IMR-90 (cell line): Measurements from ENCODE around the gene PPL. TPM values are rescaled to one million over a fixed set of nuclear protein-coding genes. Genes with fewer than 3 reads are reported as not detected.

Experiments used
- ATAC-seq: fragments of 200-7000 bp; cut with Tn5 transposase; 2 replicates; pipeline ENCODE4 v1.9.1; 2020; ENCODE audit warnings: low read depth, mild to moderate bottlenecking, moderate library complexity
- BruUV-seq: library from RNA; stranded (reverse); fragments of 400-500 nt; replicated peaks from 2 replicates; lab custom pipeline; 2021; lab: Mats Ljungman, UMichigan
- CTCF ChIA-PET: fragments of 300-600 bp; formaldehyde crosslinking; extraction: SDS; loops from one replicate; lab custom pipeline; 2021; ENCODE audit warnings: antibody characterized with exemption; lab: Yijun Ruan, JAX
- POLR2A ChIA-PET: fragments of 300-600 bp; sonication (Branson Sonifier 250); formaldehyde crosslinking; loops from one replicate; lab custom pipeline; 2022; ENCODE audit warnings: antibody characterized with exemption; ENCODE audit not compliant: unreplicated experiment; lab: Charles Lee
- DNase-seq: peaks from one replicate; pipeline ENCODE4 v3.0.0; 2013
- H2AFZ ChIP-seq: replicated peaks from 2 replicates; pipeline ENCODE3; 2013; ENCODE audit warnings: low read length, mild to moderate bottlenecking; ENCODE audit not compliant: poor library complexity
- H2AK5ac ChIP-seq: 2 replicates; pipeline ENCODE4 v1.6.1; 2013; ENCODE audit warnings: low read depth, low read length, inconsistent platforms
- H2AK9ac ChIP-seq: replicated peaks from 2 replicates; pipeline ENCODE3; 2013; ENCODE audit warnings: mild to moderate bottlenecking, low read depth, low read length, moderate library complexity; ENCODE audit not compliant: poor library complexity
- H2BK120ac ChIP-seq: 2 replicates; pipeline ENCODE4 v1.6.1; 2013; ENCODE audit warnings: low read depth, low read length, inconsistent platforms
- H2BK15ac ChIP-seq: 3 replicates; pipeline ENCODE4 v1.6.1; 2013; ENCODE audit warnings: low read depth, low read length, inconsistent platforms
- H2BK20ac ChIP-seq: 2 replicates; pipeline ENCODE4 v1.6.1; 2013; ENCODE audit warnings: low read depth, mild to moderate bottlenecking, inconsistent platforms, low read length, moderate library complexity
- H2BK5ac ChIP-seq: 2 replicates; pipeline ENCODE4 v1.6.1; 2013; ENCODE audit warnings: mild to moderate bottlenecking, low read depth, low read length, inconsistent platforms; ENCODE audit not compliant: poor library complexity, severe bottlenecking
- H3K14ac ChIP-seq: replicated peaks from 2 replicates; pipeline ENCODE4 v1.6.1; 2013; ENCODE audit warnings: low read depth, low read length, inconsistent platforms
- H3K18ac ChIP-seq: 2 replicates; pipeline ENCODE4 v1.6.1; 2013; ENCODE audit warnings: low read depth, low read length, control low read depth
- H3K23ac ChIP-seq: 2 replicates; pipeline ENCODE4 v1.6.1; 2013; ENCODE audit warnings: low read depth, low read length, inconsistent platforms
- H3K27ac ChIP-seq: 2 replicates; pipeline ENCODE4 v1.5.1; 2013; ENCODE audit warnings: mild to moderate bottlenecking, control low read depth, low read length; ENCODE audit not compliant: insufficient read depth
- H3K27me3 ChIP-seq: 2 replicates; pipeline ENCODE4 v1.6.1; 2013; ENCODE audit warnings: low read length; ENCODE audit not compliant: control insufficient read depth, insufficient read depth
- H3K36me3 ChIP-seq: 2 replicates; pipeline ENCODE4 v1.6.1; 2013; ENCODE audit warnings: low read length, mixed read lengths; ENCODE audit not compliant: control insufficient read depth, insufficient read depth
- H3K4ac ChIP-seq: 2 replicates; pipeline ENCODE4 v1.6.1; 2013; ENCODE audit warnings: low read depth, low read length, inconsistent platforms
- H3K4me1 ChIP-seq: 2 replicates; pipeline ENCODE4 v1.6.1; 2013; ENCODE audit warnings: low read length, mixed read lengths; ENCODE audit not compliant: control insufficient read depth, insufficient read depth
- H3K4me2 ChIP-seq: 2 replicates; pipeline ENCODE4 v1.6.1; 2013; ENCODE audit warnings: low read depth, mild to moderate bottlenecking, control low read depth, low read length, moderate library complexity
- H3K4me3 ChIP-seq: 2 replicates; pipeline ENCODE4 v1.5.1; 2013; ENCODE audit warnings: low read depth, mild to moderate bottlenecking, control low read depth, low read length, moderate library complexity; ENCODE audit not compliant: insufficient read depth
- H3K56ac ChIP-seq: 2 replicates; pipeline ENCODE4 v1.6.1; 2013; ENCODE audit warnings: low read length, inconsistent platforms; ENCODE audit not compliant: insufficient read depth; ENCODE audit errors: extremely low read depth
- H3K79me1 ChIP-seq, 2 experiments: 2 replicates each; pipeline ENCODE4 v1.6.1; 2013; ENCODE audit warnings: low read length in 2 of 2, inconsistent platforms in 1 of 2, low read depth in 1 of 2
- H3K9ac ChIP-seq: 2 replicates; pipeline ENCODE4 v1.6.1; 2013; ENCODE audit warnings: low read depth, low read length, control low read depth
- H3K9me1 ChIP-seq: 2 replicates; pipeline ENCODE4 v1.6.1; 2013; ENCODE audit warnings: low read length, inconsistent platforms; ENCODE audit not compliant: insufficient read depth
- H3K9me3 ChIP-seq: 2 replicates; pipeline ENCODE4 v1.6.1; 2013; ENCODE audit warnings: low read length; ENCODE audit not compliant: control insufficient read depth, insufficient read depth
- H4K20me1 ChIP-seq: 2 replicates; pipeline ENCODE4 v1.6.1; 2013; ENCODE audit warnings: low read length, inconsistent platforms; ENCODE audit not compliant: insufficient read depth
- H4K5ac ChIP-seq: 2 replicates; pipeline ENCODE4 v1.6.1; 2013; ENCODE audit warnings: mild to moderate bottlenecking, low read depth, low read length, control low read depth
- H4K8ac ChIP-seq, 2 experiments: 2 replicates each; pipeline ENCODE4 v1.6.1; 2013; ENCODE audit warnings: low read depth in 2 of 2, low read length in 2 of 2, control low read depth in 1 of 2, inconsistent platforms in 1 of 2
- H4K91ac ChIP-seq: 2 replicates; pipeline ENCODE4 v1.6.1; 2013; ENCODE audit warnings: low read depth, low read length, inconsistent platforms; ENCODE audit not compliant: insufficient read depth
- BHLHE40 ChIP-seq: fragments of 150-350 bp; IDR thresholded peaks from 2 replicates; pipeline ENCODE4 v1.6.1; 2016; ENCODE audit warnings: mild to moderate bottlenecking, low read depth, low read length
- CEBPB ChIP-seq: IDR thresholded peaks from 2 replicates; pipeline ENCODE4 v1.6.1; 2012; ENCODE audit warnings: low read depth, low read length, improper control_type of control experiment
- CHD1 ChIP-seq: IDR thresholded peaks from 2 replicates; pipeline ENCODE4 v1.6.1; 2012; ENCODE audit warnings: low read depth, low read length, improper control_type of control experiment
- FOS ChIP-seq: fragments of 150-350 bp; IDR thresholded peaks from 2 replicates; pipeline ENCODE4 v1.6.1; 2016; ENCODE audit warnings: low read depth, low read length
- MAFK ChIP-seq: IDR thresholded peaks from 2 replicates; pipeline ENCODE4 v1.6.1; 2012; ENCODE audit warnings: low read depth, low read length, improper control_type of control experiment
- MAZ ChIP-seq: IDR thresholded peaks from 2 replicates; pipeline ENCODE4 v1.6.1; 2012; ENCODE audit warnings: low read depth, mild to moderate bottlenecking, low read length, improper control_type of control experiment, moderate library complexity, borderline replicate concordance
- MXI1 ChIP-seq: IDR thresholded peaks from 2 replicates; pipeline ENCODE4 v1.6.1; 2012; ENCODE audit warnings: low read depth, mild to moderate bottlenecking, low read length, moderate library complexity, borderline replicate concordance
- NFE2L2 ChIP-seq: fragments of 150-350 bp; IDR thresholded peaks from 2 replicates; pipeline ENCODE4 v1.6.1; 2016; ENCODE audit warnings: low read depth, mild to moderate bottlenecking, low read length
- POLR2A ChIP-seq: IDR thresholded peaks from 2 replicates; pipeline ENCODE4 v1.6.1; 2012; ENCODE audit warnings: mild to moderate bottlenecking, low read depth, low read length
- RAD21 ChIP-seq: IDR thresholded peaks from 2 replicates; pipeline ENCODE4 v1.6.1; 2012; ENCODE audit warnings: low read length, improper control_type of control experiment
- RCOR1 ChIP-seq: IDR thresholded peaks from 2 replicates; pipeline ENCODE4 v1.6.1; 2012; ENCODE audit warnings: mild to moderate bottlenecking, low read length, improper control_type of control experiment; ENCODE audit not compliant: insufficient replicate concordance
- RFX5 ChIP-seq: IDR thresholded peaks from 2 replicates; pipeline ENCODE4 v1.8.0; 2012; ENCODE audit warnings: low read depth, mild to moderate bottlenecking, low read length, moderate library complexity
- SMC3 ChIP-seq: fragments of 150-350 bp; IDR thresholded peaks from 2 replicates; pipeline ENCODE4 v1.6.1; 2016; ENCODE audit warnings: low read depth, mild to moderate bottlenecking, antibody characterized with exemption, low read length, moderate library complexity
- WGBS, 2 experiments: methylation state at CpG; one replicate each; pipeline versions ENCODE4 v1.1.5 to v1.1.7; 2013; ENCODE audit warnings: missing lambda C conversion rate in 2 of 2; ENCODE audit not compliant: insufficient read length in 1 of 2; ENCODE audit errors: extremely low coverage in 2 of 2; 5-methylcytosine and 5-hydroxymethylcytosine counted together
- dilution Hi-C: fragments of 300-500 bp; cut with HindIII; formaldehyde crosslinking; loops from one replicate; pipeline ENCODE4 v1.14.3; 2018; ENCODE audit warnings: low sequenced_read_pairs; ENCODE audit not compliant: unreplicated experiment
- in situ Hi-C: fragments of 300-500 bp; cut with MboI; formaldehyde crosslinking; loops from 3 replicates; pipeline ENCODE4 v1.14.3; 2019; ENCODE audit warnings: low sequenced_read_pairs, inconsistent platforms, mixed read lengths
- intact Hi-C: fragments of 100-400 bp; cut with micrococcal nuclease; formaldehyde crosslinking; loops from 2 replicates; pipeline ENCODE4 v1.10.0; 2022
- polyA plus RNA-seq, 3 experiments: library from polyadenylated mRNA; depleted of rRNA; stranded (reverse); fragments of >200 nt; gene quantifications; 2 replicates each; pipeline ENCODE4 v1.2.3, GENCODE V29; 2012; ENCODE audit warnings: low replicate concordance in 1 of 3
- total RNA-seq: library from RNA; depleted of rRNA; stranded (reverse); fragments of >200 nt; gene quantifications from 2 replicates; pipeline ENCODE4 v1.2.3, GENCODE V29; 2012
- TF ChIP-seq, protein P1 (sequence below): conservative IDR thresholded peaks from 2 replicates; pipeline ENCODE4 v1.5.1; 2012; ENCODE audit warnings: mild to moderate bottlenecking, low read depth, low read length, improper control_type of control experiment
- TF ChIP-seq, protein P2 (sequence below): fragments of 150-350 bp; IDR thresholded peaks from 2 replicates; pipeline ENCODE4 v1.6.1; 2017; ENCODE audit warnings: mild to moderate bottlenecking, antibody characterized with exemption, low read length, low read depth
- TF ChIP-seq, protein P3 (sequence below): fragments of 150-350 bp; IDR thresholded peaks from 2 replicates; pipeline ENCODE4 v1.6.1; 2016; ENCODE audit warnings: low read depth, mild to moderate bottlenecking, low read length, moderate library complexity, borderline replicate concordance

PPL gene
- total and polyA plus RNA-seq, 2 of the 4 experiments (the other 2 are of a cell fraction), result 0.34 to 0.36 TPM

DNA sequence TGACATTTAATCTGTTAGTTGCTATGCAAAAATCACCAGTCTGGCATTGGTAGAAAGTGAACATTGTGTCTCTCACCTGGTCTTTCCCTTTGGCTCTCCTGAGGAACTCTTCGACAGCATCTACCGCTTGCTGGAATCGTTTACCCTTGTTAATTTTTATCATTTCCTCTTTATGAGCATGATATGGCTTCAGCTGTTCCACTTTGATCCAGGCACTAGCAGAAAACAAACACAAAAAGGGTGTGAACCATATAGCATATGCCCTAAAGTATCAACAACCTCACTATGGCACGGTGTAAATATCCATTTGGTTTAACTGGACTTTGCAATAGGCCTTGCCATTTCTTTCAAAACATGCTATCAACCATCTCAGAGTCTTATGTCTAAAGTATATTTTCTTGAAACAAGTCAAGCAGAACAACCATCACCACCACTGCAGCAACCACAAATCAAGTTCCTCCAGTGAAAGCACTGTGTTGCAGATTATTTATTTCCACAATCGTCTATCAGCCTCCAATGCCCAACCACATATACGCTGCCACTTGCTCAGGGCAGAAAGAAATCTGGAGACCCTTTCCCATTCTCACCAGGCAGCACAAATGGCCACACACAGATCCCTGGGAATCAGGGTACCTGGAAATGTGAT is 104.1 kb downstream of the PPL start:
- H4K8ac ChIP-seq, result no peak overlapping the region
- H3K36me3 ChIP-seq, result peaks cover 64% of the 10 kb centered on the region
- no peaks in the 10 kb centered on the region for H3K4me1 ChIP-seq
- H3K23ac ChIP-seq, result no peak overlapping the region; the same call in 1 of the 2 replicates
- no peak overlapping the region for H3K4me2 ChIP-seq
- no peak overlapping the region for H3K18ac ChIP-seq
- no peak overlapping the region for H3K4ac ChIP-seq
- H3K27me3 ChIP-seq, result no peaks in the 10 kb centered on the region
- ChIA-PET CTCF (no interaction called here), POLR2A (no interaction called here)
- no peak overlapping the region for H2BK5ac ChIP-seq
- no peak overlapping the region for H2BK20ac ChIP-seq
- no peak overlapping the region for H2AK5ac ChIP-seq
- H3K14ac ChIP-seq, result no peak overlapping the region
- H3K9ac ChIP-seq, result no peak overlapping the region
- H2AK9ac ChIP-seq, result no peak overlapping the region
- no peak overlapping the region for H3K27ac ChIP-seq
- no peak overlapping the region for H2AFZ ChIP-seq
- ATAC-seq (no peak), DNase-seq (no peak)
- intact Hi-C loops, result no loop called here
- TF ChIP-seq MXI1 (no peak), RFX5 (no peak), BHLHE40 (no peak), NFE2L2 (no peak), RAD21 (no peak), SMC3 (no peak), CEBPB (no peak), RCOR1 (no peak), POLR2A (no peak), MAFK (no peak), MAZ (no peak), CHD1 (no peak), FOS (no peak)
- TF ChIP-seq, protein P1, sequence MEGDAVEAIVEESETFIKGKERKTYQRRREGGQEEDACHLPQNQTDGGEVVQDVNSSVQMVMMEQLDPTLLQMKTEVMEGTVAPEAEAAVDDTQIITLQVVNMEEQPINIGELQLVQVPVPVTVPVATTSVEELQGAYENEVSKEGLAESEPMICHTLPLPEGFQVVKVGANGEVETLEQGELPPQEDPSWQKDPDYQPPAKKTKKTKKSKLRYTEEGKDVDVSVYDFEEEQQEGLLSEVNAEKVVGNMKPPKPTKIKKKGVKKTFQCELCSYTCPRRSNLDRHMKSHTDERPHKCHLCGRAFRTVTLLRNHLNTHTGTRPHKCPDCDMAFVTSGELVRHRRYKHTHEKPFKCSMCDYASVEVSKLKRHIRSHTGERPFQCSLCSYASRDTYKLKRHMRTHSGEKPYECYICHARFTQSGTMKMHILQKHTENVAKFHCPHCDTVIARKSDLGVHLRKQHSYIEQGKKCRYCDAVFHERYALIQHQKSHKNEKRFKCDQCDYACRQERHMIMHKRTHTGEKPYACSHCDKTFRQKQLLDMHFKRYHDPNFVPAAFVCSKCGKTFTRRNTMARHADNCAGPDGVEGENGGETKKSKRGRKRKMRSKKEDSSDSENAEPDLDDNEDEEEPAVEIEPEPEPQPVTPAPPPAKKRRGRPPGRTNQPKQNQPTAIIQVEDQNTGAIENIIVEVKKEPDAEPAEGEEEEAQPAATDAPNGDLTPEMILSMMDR, result no peak
- TF ChIP-seq, protein P2, sequence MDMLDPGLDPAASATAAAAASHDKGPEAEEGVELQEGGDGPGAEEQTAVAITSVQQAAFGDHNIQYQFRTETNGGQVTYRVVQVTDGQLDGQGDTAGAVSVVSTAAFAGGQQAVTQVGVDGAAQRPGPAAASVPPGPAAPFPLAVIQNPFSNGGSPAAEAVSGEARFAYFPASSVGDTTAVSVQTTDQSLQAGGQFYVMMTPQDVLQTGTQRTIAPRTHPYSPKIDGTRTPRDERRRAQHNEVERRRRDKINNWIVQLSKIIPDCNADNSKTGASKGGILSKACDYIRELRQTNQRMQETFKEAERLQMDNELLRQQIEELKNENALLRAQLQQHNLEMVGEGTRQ, result no peak
- TF ChIP-seq, protein P3, sequence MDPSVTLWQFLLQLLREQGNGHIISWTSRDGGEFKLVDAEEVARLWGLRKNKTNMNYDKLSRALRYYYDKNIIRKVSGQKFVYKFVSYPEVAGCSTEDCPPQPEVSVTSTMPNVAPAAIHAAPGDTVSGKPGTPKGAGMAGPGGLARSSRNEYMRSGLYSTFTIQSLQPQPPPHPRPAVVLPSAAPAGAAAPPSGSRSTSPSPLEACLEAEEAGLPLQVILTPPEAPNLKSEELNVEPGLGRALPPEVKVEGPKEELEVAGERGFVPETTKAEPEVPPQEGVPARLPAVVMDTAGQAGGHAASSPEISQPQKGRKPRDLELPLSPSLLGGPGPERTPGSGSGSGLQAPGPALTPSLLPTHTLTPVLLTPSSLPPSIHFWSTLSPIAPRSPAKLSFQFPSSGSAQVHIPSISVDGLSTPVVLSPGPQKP, result no peak
- peaks cover 47 to 49% of the 10 kb centered on the region in 2 experiments for H3K79me1 ChIP-seq
- in situ Hi-C loops, result no loop called here
- no peak overlapping the region for H3K56ac ChIP-seq
- H4K20me1 ChIP-seq, result peaks cover 19% of the 10 kb centered on the region; the same call in 1 of the 2 replicates
- H4K91ac ChIP-seq, result no peak overlapping the region
- no peaks in the 10 kb centered on the region for H3K9me3 ChIP-seq
- no peak overlapping the region for H3K4me3 ChIP-seq
- dilution Hi-C loops, result no loop called here
- WGBS, 2 experiments, result 88% methylated on average over 3 of the region's 6 CpGs; no CpG with 5 or more reads in 1 of the 2 experiments
- H2BK120ac ChIP-seq, result no peak overlapping the region
- BruUV-seq, result no TSS peak
- no peaks in the 10 kb centered on the region for H3K9me1 ChIP-seq
- H4K5ac ChIP-seq, result no peak overlapping the region
- no peak overlapping the region for H2BK15ac ChIP-seq
